Effector CD8-positive, alpha-beta T cell (primary cell): ENCODE results near the gene VDAC2.
A peak's percentile ranks its signal among the peaks of the same experiment; 100 is the strongest.
"Not testable (repeated sequence)": the region's sequence is repeated elsewhere in the genome, so short reads cannot be mapped to it uniquely, and the experiment has no call there.

Experiments
- DNase-seq: peaks from one replicate; lab custom pipeline; 2025; lab: John Stamatoyannopoulos, UW

Gene VDAC2

DNA sequence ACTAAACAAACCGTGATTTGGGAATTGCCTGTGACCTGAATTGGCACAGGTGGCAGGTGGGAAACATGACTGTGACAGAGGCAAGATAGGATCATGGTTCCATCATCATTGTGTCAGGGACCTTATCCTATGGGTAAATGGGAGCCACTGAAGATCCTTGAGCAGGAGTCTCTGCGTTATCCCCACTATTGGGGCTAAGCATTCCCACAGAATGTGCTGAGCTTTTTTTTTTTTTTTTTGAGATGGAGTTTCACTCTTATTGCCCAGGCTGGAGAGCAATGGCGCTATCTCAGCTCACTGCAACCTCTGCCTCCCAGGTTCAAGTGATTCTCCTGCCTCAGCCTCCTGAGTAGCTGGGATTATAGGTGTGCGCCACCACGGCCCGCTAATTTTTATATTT is 10.6 kb upstream of the VDAC2 start:
- DNase-seq: not testable (repeated sequence)

DNA sequence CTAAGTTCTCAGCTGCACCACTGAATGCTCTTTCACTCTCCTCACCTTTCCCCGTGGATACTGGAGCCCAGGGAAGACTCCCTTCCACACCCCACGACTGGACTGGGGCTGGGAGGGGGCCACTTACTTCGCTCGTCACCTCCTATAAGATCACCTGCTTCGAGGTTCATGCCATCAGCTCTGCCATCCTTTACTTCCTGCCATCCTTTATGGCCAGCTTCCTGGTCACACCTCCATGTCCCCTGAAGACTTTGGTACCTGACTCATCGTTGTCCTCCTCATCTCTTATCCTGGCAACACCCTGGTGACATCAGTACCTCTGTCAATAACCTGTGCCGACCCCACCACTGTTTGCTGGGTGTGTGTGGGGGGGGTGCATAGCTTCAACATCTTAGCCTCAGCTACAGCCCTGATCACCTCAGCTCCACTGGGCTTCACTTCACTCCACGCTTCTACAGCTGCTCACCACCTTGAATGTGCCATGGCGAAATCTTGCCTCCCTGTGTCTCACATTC is 8.7 kb upstream of the VDAC2 start:
- no peak for DNase-seq

DNA sequence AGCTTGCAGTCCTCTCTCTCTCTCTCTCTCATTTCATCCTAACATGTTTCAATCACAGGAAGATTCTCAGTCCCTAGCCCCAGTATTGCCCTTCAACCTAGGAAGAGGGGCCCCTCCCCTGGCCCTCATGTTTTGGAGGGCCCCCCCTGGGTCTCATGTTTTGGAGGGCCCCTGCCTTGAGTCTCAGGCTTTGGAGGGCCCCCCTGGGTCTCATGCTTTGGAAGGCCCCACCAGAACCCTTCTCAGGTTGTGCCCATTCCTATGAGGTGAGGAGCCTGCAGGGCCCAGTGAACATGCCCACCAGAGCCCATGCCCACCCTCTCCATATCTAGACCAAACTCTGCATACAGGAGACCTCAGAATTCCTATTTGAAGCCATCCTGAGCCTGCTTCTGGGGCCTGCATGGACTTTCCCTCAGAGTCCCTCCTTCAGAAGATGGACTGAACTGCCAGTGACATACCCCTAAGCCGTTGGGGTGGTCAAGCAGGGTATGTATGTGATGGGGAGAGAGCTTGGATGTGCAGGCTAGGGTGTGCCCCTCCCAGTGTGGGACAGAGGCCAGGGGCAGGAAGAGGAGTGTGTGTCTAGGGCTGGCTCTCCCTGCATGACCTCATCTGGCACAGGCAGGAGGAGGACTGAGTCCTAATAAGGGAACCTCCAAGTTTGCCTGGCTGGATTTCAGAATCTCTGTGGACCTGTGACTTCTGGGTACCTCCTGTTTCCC is 8.1 kb upstream of the VDAC2 start:
- DNase-seq: no peak

DNA sequence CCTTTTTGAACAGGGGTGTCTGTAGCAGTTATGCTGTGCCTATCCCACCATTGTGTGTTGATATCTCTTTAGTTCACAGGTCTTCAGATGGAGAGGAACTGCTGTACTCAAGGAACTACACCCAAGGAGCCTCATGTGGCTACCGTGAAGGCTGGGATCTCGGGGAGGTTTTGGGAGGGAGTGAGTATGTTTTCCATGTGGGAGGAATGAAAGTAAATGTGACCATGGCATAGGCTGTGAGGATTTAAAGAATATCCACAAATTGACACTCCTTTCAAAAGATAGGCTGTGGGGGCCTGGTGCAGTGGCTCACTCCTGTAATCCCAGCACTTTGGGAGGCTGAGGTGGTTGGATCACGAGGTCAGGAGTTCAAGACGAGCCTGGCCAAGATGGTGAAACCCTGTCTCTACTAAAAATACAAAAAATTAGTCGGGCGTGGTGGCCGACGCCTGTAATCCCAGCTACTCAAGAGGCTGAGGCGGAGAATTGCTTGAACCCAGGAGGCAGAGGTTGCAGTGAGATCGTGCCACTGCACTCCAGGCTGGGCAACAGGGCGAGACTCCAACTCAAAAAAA is 7.5 kb upstream of the VDAC2 start:
- DNase-seq: not testable (repeated sequence)

DNA sequence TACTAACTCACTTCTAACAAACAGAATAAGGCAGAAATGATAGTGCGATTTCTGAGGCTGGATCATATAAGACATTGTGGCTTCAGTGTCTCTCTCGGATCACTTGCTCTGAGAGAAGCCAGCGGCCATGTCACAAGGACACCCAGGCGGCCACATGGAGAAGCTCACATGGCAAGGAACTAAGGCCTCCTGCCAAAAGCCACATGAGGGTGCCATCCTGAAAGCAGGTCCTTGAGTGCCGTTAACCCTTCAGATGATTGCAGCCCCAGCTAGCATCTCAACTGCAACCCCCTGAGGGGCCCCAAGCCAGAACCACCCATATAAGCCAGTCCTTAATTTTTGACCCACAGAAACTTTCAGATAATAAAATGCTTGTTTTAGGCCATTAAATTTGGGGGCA is 6.9 kb upstream of the VDAC2 start:
- no peak for DNase-seq

DNA sequence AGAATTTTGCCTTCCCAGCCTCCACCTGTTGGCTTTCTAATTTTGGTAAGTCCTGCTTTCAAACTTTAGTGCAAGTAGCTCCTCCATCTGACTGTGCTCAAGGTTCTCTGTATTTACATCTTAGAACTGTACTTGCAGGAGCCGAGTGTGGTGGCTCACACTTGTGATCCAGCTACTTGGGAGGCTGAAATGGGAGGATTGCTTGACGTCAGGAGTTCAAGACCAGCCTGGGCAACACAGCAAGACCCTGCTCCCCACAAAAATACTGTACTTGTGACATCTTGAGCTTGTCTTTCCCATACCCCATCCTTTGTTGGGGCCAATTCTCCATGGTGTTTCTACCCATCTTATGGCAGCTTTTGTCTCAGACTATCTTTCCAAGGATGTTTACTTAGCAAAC is 4.7 kb upstream of the VDAC2 start:
- no peak for DNase-seq

DNA sequence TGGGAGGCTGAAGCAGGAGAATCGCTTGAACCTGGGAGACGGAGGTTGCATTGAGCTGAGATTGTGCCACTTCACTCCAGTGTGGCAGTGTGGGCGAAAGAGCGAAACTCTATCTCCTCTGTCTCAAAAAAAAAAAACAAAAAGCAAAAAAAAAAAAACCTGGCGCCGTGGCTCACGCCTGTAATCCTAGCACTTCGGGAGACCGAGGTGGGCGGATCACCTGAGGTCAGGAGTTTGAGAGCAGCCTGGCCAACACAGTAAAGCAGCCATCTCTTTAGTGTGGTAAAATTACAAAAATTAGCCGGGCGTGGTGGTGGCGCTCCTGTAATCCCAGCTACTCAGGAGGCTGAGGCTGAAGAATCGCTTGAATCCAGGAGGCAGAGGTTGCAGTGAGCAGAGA is 4.0 kb upstream of the VDAC2 start:
- not testable (repeated sequence) for DNase-seq

DNA sequence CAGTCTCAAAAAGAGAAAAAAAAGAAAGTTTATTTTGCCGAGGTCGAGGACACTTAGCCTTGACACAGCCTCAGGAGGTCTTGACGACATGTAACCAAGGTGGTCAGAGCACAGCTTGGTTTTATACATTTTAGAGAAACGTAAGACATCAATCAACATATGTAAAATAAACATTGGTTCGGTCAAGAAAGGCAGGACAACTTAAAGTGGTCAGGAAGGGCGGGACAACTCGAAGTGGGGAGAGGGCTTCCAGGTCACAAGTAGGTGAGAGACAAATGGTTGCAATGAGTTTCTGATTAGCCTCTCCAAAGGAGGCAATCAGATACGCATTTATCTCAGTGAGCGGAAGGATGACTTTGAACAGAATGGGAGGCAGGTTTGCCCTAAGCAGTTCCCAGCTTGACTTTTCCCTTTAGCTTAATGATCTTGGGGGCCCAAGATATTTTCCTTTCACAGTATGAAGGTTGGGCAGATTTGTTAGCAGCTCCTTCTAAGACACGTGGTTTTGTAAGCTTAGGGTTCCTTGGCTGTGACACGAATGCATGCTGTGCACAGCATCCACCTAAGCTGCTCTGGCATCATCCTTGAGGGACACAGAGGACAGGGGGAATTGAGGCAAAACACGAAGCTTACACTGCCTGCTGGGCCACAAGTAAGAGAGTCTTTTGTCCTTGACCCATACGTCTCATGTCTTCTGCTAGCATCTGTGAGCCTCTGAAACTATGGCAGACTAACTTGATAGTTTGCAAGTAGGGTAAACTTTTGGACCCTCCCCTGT is 3.3 kb upstream of the VDAC2 start:
- no peak for DNase-seq

DNA sequence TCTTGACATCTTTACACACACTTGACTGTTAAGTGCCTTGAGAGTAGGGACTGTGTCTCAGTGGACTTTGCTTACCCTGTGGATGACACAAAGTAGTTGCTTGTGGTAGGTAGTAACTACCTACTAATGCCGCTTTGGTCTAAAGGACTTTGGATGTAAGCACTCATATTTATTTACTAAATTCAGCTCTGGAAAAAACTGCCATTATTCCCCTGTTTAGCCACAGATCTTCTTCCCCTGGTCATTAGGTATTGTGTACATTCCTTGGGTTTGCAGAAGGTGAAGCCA is 2.8 kb upstream of the VDAC2 start:
- no peak for DNase-seq

DNA sequence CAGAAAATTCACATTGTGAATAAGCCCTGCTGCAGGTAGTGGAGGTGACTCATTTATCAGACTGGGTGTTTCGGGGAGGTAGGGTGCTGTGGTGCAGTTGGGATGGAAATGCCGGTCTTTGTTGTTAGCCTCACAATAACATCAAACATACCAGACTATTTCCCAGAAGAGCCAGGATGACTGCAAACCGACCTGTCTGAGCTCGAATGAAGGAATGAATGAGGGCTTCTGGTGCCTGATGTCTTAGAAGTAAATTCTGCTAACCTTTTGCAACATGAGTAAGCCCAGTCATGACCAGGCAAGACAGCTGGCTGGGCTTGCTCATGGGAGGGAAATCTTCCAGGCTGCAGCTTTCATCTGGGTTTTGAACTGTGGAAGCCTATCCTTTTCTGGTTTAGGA is 2.4 kb upstream of the VDAC2 start:
- DNase-seq: no peak

DNA sequence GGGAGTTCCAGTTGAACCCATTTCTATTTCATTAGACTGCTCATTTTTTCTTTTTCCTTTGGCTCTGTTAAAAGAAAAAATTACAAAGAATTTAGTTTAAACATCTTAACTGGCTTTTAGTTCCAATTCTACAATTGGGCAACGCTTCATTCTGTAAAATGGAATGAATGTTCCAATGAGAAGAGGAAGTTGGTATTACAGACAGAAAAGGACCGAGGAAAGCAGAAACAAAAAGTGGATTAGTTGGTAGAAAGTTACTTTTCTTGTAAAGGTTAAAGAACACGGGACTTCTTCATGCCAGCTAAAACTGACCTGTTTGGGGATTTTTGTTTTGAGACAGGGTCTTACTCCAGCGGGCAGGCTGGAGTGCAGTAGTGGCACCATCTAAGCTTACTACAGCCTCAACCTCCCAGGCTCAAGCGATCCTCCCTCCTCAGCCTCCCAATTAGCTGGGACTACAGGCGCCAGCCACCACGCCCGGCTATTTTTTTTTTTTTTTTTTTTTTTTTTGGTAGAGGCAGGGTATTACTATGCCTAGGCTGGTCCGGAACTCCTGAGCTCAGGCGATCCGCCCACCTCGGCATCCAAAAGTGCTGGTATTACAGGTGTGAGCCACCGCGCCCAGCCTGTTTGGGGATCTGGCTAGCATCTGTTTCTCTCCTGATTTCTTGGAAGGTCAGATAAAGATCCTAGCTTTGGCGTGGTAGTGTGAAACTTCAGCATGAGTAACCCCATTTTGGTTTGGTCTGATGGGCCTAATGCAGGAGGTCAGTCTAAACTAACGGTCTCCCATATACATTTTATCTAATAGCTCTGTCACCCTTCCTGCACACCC is 1.3 kb upstream of the VDAC2 start:
- no peak for DNase-seq

DNA sequence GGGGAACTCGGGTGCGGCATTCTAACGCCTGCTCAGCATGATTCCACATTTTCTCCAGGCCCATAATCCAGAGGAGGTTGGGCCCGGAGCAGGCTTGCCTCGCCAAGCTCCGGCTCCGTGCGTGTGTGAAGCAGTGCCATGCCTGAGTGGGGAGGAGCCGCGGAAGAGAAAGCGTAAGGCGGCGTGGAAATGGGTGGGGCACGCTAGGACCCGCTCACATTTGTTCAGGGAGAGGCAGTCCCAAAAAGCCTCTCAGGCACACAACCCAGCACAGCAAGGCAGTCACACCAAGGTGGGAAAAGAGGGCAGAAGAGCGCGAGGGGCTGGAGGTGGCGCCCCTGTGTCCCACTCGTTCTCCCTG is 695 bp upstream of the VDAC2 start:
- DNase-seq: peak; percentile 65

DNA sequence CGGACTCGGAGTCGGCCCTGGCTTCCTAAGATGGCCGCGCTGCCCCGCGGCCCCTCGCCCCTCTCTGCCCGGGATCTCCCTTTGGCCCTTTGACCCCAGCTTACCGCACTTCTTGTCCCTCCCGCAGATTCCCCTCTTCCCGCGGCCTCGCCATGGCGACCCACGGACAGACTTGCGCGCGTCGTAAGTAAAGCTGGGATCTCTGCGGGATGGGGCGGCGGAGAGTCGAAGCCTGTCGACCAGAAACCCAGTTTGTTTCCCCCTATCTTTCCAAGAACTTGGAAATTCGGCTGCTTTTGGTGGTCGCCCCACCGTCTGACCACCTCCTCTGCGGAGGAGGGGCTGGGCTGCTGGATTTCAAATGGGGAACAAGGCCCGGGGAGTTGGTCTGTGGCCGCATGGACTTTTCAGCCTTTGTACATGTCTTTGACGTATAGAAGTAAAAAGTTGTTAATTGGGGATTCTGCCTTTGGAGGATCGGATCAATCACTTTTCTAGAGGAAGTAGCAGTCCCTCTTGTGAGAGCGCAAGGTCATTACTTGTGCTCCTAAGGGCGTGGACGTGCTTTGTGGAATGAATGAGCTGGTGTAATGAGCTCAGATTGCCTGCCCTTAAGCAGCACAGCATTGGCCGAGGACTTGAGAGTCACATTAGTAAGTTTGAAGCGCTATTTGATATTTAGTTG is 553 bp downstream of the VDAC2 start:
- DNase-seq: no peak

DNA sequence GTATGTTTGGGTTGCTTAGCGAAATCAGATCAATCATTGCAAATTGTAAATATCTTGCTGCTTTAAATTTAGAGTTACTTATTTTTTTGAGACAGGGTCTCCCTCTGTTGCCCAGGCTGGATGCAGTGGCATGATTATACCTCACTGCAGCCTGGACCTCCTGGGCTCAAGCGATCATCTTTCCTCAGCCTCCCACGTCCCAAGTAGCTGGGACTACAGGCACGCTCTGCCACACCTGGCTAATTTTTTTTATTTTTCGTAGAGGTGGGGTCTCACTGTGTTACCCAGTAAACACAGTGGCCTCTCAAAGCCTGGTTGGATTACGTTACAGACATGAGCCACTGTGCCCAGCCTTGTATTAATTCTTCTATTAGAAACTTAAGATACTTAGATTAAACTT is 1.7 kb downstream of the VDAC2 start:
- no peak for DNase-seq

DNA sequence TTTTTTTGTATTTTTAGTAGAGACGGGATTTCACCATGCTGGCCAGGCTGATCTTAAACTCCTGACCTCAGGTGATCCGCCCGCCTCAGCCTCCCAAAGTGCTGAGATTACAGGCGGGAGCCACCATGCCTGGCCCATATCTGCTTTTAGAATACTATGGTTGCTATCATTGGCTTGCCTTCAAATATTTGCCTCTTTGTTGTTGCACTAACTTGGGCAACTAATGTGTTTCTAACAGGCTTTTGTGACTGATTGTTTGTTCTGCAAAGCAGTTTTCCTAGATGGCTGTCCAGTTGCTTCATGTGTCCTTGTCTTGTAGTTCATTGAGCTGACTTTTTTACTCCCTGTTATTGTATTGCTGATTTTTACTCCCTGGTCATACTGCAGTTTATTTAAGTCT is 9.7 kb downstream of the VDAC2 start:
- no peak for DNase-seq

DNA sequence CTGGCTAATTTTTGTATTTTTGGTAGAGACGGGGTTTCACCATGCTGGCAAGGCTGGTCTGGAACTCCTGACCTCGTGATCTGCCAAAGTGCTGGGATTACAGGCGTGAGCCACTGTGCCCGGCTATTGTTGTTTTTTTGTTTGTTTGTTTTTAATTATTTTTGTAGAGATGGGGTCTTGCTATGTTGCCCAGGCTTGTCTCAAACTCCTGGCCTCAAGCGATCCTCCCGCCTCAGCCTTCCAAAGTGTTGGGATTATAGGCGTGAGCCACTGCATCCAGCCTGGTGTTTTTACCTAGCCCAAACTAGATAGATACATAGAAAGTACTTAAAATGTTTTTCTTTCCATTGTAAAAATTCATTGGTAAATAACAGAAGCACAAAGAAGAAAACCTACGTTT is 10.9 kb downstream of the VDAC2 start:
- not testable (repeated sequence) for DNase-seq

DNA sequence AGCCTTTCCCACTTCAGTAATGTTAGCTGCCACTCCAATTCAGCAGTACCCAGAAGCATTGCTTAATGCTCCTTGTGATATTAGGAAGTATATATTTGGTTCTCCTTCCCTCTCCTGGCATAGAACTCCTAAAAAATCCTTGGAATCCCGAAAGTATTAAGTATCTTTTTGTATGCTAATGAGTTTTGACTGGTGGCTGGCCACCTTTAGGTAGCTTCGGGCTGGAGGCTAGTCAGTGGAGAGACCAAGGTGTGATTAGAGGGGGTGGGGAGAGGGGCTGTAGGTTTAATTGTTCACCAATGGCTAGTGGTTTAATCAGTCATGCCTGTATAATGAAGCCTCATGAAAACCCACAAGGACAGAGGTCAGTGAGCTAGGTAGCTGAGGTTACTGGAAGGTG is 12.9 kb downstream of the VDAC2 start:
- DNase-seq: no peak

DNA sequence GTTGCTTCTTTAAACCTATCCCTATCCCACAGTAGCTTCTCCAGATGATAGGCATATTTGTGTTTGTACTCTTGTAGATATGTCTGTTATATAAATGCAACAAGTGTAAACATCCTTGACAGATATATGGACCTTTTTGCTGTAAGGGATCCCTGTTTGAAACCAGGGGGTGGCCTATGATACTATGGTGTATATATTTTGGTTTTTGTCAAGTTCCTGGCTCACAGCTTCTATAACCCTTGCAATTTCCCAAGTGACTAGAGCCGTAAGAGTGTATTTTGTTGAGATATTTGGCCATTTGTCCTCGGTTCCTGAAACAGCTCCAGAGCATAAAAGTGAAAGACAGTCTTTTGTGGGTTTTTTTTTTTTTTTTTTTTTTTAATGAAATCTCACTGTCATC is 15.5 kb downstream of the VDAC2 start:
- no peak for DNase-seq

DNA sequence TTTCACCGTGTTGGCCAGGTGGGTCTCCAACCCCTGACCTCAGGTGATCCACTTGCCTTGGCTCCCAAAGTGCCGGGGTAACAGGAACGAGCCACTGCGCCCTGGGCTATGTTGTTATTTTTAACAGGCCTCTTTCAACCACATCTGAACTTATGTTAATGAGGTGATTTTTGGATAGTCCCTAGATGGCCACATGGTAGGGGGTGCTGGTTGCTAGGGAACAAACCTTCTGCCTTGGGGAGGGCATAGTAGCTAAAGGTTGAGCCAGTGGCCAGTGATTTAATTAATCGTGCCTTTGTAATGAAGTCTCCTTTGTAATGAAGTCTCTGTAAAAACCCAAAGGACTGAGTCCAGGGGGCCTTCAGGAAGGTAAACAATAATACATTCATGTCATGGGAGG is 16.1 kb downstream of the VDAC2 start:
- no peak for DNase-seq

DNA sequence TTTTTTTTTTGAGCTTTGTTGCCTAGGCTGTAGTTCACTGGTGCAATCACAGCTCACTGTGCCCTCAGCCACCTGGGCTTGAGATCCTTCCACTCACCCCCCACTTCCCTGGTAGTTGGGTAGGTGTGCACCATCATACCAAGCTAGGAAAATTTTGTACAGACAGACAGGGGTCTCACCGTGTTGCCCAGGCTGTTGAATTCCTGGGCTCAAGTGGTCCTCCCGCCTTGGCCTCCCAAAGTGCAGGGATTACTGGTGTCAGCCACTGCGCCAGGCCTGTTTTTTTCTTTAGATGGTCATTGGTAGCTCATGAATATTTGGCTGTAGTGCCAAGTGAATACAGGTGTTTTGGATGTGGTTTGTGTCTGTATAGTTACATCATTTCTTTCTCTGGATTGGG is 17.7 kb downstream of the VDAC2 start:
- no peak for DNase-seq

DNA sequence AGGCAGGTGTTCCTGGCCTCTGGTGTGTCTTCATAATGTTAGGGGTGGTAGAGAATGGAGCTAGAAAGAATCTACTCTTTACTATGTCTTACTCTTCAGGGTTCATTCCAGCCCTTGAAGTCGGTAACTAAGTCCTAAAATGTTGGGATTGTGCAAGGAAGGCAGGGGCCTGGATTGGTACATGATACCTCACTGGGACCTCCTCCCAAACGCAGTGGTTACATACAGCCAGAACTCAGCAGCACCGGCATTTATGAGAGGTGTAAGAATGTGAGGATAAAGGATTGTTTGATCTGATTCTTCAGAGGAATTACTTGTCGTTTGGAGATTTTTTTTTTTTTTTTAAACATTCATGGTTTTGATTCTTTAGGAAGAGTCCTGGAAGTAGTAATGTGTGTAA is 18.2 kb downstream of the VDAC2 start:
- no peak for DNase-seq

DNA sequence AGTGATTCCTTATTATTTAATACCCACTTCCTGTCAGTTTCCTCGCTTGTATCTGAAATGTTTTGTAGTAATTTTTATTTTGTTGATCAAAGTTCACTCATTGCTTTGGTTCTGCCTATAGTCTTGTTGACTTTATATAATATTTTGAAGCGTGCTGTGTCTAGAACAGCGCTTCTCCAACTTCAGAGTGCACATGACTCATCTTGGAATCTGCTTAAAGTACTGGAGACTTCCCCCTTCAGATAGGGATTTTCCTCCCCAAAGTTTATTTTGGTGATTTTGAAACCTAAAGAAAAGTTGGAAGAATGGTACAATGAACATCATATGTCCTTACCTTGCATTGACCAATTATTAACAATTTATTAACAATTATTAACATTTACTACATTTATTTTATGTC is 19.4 kb downstream of the VDAC2 start:
- no peak for DNase-seq
